ENCODE measurements around the gene WDR88. TPM values are rescaled to one million over a fixed set of nuclear protein-coding genes. Genes with fewer than 3 reads are reported as not detected.

The WDR88 gene
- total and polyA plus RNA-seq, 2 of the 13 experiments (the other 11 are each of a cell fraction or from before 2014, with no cell fraction given), result not detected

DNA sequence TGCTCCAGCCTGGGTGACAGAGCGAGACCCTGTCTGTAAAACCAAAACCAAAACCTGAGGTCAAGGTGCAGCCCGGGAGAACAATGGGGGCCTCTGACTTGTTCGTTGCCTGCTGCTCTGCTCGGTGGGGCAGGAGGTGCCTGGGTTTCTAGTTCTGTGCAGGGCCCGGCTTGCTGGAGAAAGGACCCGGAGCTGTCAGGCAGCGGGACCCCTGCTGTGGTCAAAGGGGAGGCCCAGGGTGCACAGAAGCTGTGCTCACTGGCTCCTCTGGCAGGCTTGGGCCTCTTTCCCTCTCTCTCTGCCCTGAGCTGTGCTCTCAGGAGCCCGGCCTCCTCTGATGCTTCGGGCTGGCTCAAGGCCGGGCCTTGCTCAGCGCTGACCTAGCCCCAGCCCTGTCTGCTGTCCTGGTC, 65.7 kb downstream of the WDR88 start (continued):
- TF ChIP-seq SOX13 (IDR thresholded peaks at IDR 0.05), result 0 out of 2 replicates have a peak, but pooled peaks have one; percentile 29
- peak in 1 of 2 experiments; percentile 78; a peak in 2 of 4 replicates for TF ChIP-seq SOX13 (CRISPR knock-in tag; conservative IDR thresholded peaks at IDR 0.05 in 1 of 2, IDR thresholded peaks at IDR 0.05 in 1 of 2)
- no peak for TF ChIP-seq SNAPC2 (CRISPR knock-in tag; IDR thresholded peaks at IDR 0.05)
- no peak for TF ChIP-seq ZNF562 (CRISPR knock-in tag; IDR thresholded peaks at IDR 0.05; ENCODE audit: borderline replicate concordance)
- 0 out of 2 replicates have a peak, but pooled peaks have one; percentile 16 for TF ChIP-seq MAX (IDR thresholded peaks at IDR 0.05)
- no peak for TF ChIP-seq ZNF354B (CRISPR knock-in tag; IDR thresholded peaks at IDR 0.05)
- TF ChIP-seq PREB (CRISPR knock-in tag; IDR thresholded peaks at IDR 0.05), result no peak
- 0 out of 2 replicates have a peak, but pooled peaks have one; percentile 53 for TF ChIP-seq ZNF292 (CRISPR knock-in tag; IDR thresholded peaks at IDR 0.05; ENCODE audit: borderline replicate concordance, low read depth)
- peak; percentile 26 for TF ChIP-seq AGO2 (optimal IDR thresholded peaks at IDR 0.05; ENCODE audit: low read depth, low read length)
- no peak for TF ChIP-seq NFKBIZ (CRISPR knock-in tag; IDR thresholded peaks at IDR 0.05)
- no peak for TF ChIP-seq PRDM10 (CRISPR knock-in tag; IDR thresholded peaks at IDR 0.05; ENCODE audit: low read depth)
- TF ChIP-seq SIN3B (IDR thresholded peaks at IDR 0.05; ENCODE audit: low read length), result no peak
- TF ChIP-seq LCORL (IDR thresholded peaks at IDR 0.05), result no peak
- peak; percentile 70; the same call in 1 of the 2 replicates for TF ChIP-seq LCORL (CRISPR knock-in tag; IDR thresholded peaks at IDR 0.05)
- 0 out of 2 replicates have a peak, but pooled peaks have one; percentile 36 for TF ChIP-seq HNF4G (IDR thresholded peaks at IDR 0.05; ENCODE audit: borderline replicate concordance, low read depth, low read length)
- TF ChIP-seq HNF4G (CRISPR knock-in tag; IDR thresholded peaks at IDR 0.05; ENCODE audit: borderline replicate concordance, low read depth), result no peak
- TF ChIP-seq TP53 (CRISPR knock-in tag; conservative IDR thresholded peaks at IDR 0.05), result no peak
- TF ChIP-seq SAP130 (CRISPR knock-in tag; IDR thresholded peaks at IDR 0.05; ENCODE audit: low read depth), result no peak
- no peak for TF ChIP-seq THRA (CRISPR knock-in tag; IDR thresholded peaks at IDR 0.05; ENCODE audit: borderline replicate concordance)
- no peak for TF ChIP-seq PHF5A (CRISPR knock-in tag; IDR thresholded peaks at IDR 0.05; ENCODE audit: low read depth, unreplicated experiment)
- TF ChIP-seq, protein P1, sequence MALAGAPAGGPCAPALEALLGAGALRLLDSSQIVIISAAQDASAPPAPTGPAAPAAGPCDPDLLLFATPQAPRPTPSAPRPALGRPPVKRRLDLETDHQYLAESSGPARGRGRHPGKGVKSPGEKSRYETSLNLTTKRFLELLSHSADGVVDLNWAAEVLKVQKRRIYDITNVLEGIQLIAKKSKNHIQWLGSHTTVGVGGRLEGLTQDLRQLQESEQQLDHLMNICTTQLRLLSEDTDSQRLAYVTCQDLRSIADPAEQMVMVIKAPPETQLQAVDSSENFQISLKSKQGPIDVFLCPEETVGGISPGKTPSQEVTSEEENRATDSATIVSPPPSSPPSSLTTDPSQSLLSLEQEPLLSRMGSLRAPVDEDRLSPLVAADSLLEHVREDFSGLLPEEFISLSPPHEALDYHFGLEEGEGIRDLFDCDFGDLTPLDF (CRISPR knock-in tag; IDR thresholded peaks at IDR 0.05), result no peak
- no peak for TF ChIP-seq ARNT2 (CRISPR knock-in tag; IDR thresholded peaks at IDR 0.05; ENCODE audit: low read depth)
- no peak for TF ChIP-seq RBFOX2 (IDR thresholded peaks at IDR 0.05; ENCODE audit: low read depth, low read length)
- TF ChIP-seq ZNF446 (CRISPR knock-in tag; IDR thresholded peaks at IDR 0.05), result no peak
- TF ChIP-seq MXD4 (CRISPR knock-in tag; IDR thresholded peaks at IDR 0.05), result no peak
